ENCODE data around the gene SDK1. TPM values are rescaled to one million over a fixed set of nuclear protein-coding genes. Genes with fewer than 3 reads are reported as not detected.

Gene SDK1
- total and polyA plus RNA-seq, 2 of the 8 experiments (the other 6 are each of a cell fraction or from before 2014, with no cell fraction given) = 3.3 to 7.2 TPM

GRCh38 chr7:3265388-3265787 lies 35.7 kb upstream of the SDK1 start:
- H3K27ac ChIP-seq (ENCODE audit: low read depth, low read length) = no peak overlapping the region
- WGBS, 2 experiments (ENCODE audit: extremely low coverage in 1 of 2, insufficient coverage in 1 of 2, insufficient read length in 1 of 2, insufficient replicate concordance in 2 of 2, low coverage in 1 of 2, low lambda C conversion rate in 2 of 2, missing lambda C conversion rate in 1 of 2) = 90% methylated on average over 8 of the region's 8 CpGs; no CpG with 5 or more reads in 1 of the 2 experiments
- no peak overlapping the region for H2BK120ac ChIP-seq (replicated peaks; ENCODE audit: low read depth, low read length)
- H3K14ac ChIP-seq (ENCODE audit: insufficient read length) = no peak overlapping the region
- no peak overlapping the region for H3K9ac ChIP-seq (replicated peaks in 1 of 4; ENCODE audit: extremely low read depth in 1 of 4, low read depth in 3 of 4, low read length in 3 of 4)
- no peak overlapping the region for H2BK15ac ChIP-seq (ENCODE audit: low read length)
- H3K4me1 ChIP-seq (replicated peaks in 1 of 4; ENCODE audit: control insufficient read depth in 3 of 4, insufficient read depth in 4 of 4, low read length in 3 of 4) = peaks cover 0 to 6% (median 0%) of the 10 kb centered on the region in 4 experiments; a peak in 3 of 7 replicates
- H3K56ac ChIP-seq (replicated peaks; ENCODE audit: insufficient read length, low read depth, low read length) = no peak overlapping the region
- H2BK20ac ChIP-seq (ENCODE audit: low read length) = no peak overlapping the region
- no peaks in the 10 kb centered on the region for H3K79me2 ChIP-seq (ENCODE audit: control insufficient read depth in 1 of 2, insufficient read depth in 2 of 2, low read length in 2 of 2)
- no peak overlapping the region for H4K91ac ChIP-seq (replicated peaks; ENCODE audit: insufficient read length, low read length)
- no peak overlapping the region for H3K4me2 ChIP-seq (ENCODE audit: insufficient read depth in 1 of 2, low read depth in 2 of 2, low read length in 2 of 2)
- no peak overlapping the region for H4K5ac ChIP-seq (ENCODE audit: insufficient read length, low read depth, low read length)
- no peak overlapping the region for H2BK12ac ChIP-seq (ENCODE audit: low read depth, low read length)
- no peak overlapping the region for H4K8ac ChIP-seq (ENCODE audit: extremely low read depth, insufficient read depth, low read length)
- no peaks in the 10 kb centered on the region for H3K27me3 ChIP-seq (replicated peaks in 1 of 4; ENCODE audit: control insufficient read depth in 3 of 4, extremely low read depth in 1 of 4, insufficient read depth in 3 of 4, low read length in 3 of 4)
- CTCF ChIA-PET (ENCODE audit: partially characterized antibody) = no interaction called here
- no peaks in the 10 kb centered on the region for H3K9me3 ChIP-seq (ENCODE audit: insufficient read depth in 2 of 2, low read depth in 1 of 2, low read length in 1 of 2)
- H3K36me3 ChIP-seq (ENCODE audit: control insufficient read depth in 2 of 4, insufficient read depth in 4 of 4, low read length in 3 of 4) = no peaks in the 10 kb centered on the region
- peaks cover 0 to under 1% of the 10 kb centered on the region in 2 experiments for H4K20me1 ChIP-seq (replicated peaks in 1 of 2; ENCODE audit: control insufficient read depth in 1 of 2, insufficient read depth in 2 of 2, low read length in 2 of 2)
- H3K79me1 ChIP-seq (ENCODE audit: low read depth, low read length) = no peaks in the 10 kb centered on the region
- POLR2A ChIA-PET (ENCODE audit: partially characterized antibody) = interaction anchor here (1.2 kb wide), 1 partner anchor 25 kb away, joined by 3 read pairs; no protein-coding TSS in a partner anchor
- no peak overlapping the region for H2AFZ ChIP-seq (ENCODE audit: low read length)
- no peak overlapping the region for H3K4me3 ChIP-seq (ENCODE audit: extremely low read depth in 1 of 4, insufficient read depth in 2 of 4, low read depth in 3 of 4, low read length in 4 of 4)
- no peak overlapping the region for H3K4ac ChIP-seq (replicated peaks; ENCODE audit: insufficient read length, low read depth, low read length)
- no peak overlapping the region for H3K18ac ChIP-seq (ENCODE audit: extremely low read depth, low read length)
- no peak overlapping the region for H2BK5ac ChIP-seq (ENCODE audit: low read depth, low read length)
- FAIRE-seq (no peak), DNase-seq (ENCODE audit: low read depth in 1 of 2, low spot score in 2 of 2) (no peak)
- no peak overlapping the region for H2AK5ac ChIP-seq (ENCODE audit: low read depth, low read length)
- H3K23ac ChIP-seq (ENCODE audit: insufficient read length) = no peak overlapping the region
- H3K23me2 ChIP-seq (ENCODE audit: low read depth, low read length) = peaks cover 3% of the 10 kb centered on the region; the same call in 1 of the 2 replicates
- no peak for TF ChIP-seq RBBP5 (IDR thresholded peaks at IDR 0.05; ENCODE audit: borderline replicate concordance, low read depth, low read length)
- no peak for TF ChIP-seq ASH2L (IDR thresholded peaks at IDR 0.05; ENCODE audit: low read length)
- no peak for TF ChIP-seq JUND (IDR thresholded peaks at IDR 0.05; ENCODE audit: low read length)
- no peak for TF ChIP-seq FOSL1 (IDR thresholded peaks at IDR 0.05; ENCODE audit: insufficient read depth, low read depth, low read length)
- no peak for TF ChIP-seq USF2 (IDR thresholded peaks at IDR 0.05; ENCODE audit: low read length)
- no peak for TF ChIP-seq SRF (IDR thresholded peaks at IDR 0.05; ENCODE audit: low read depth, low read length)
- TF ChIP-seq KDM1A (IDR thresholded peaks at IDR 0.05; ENCODE audit: borderline replicate concordance, low read length) = no peak
- no peak for TF ChIP-seq CTBP2 (IDR thresholded peaks at IDR 0.05; ENCODE audit: borderline replicate concordance, insufficient read depth, insufficient read length, low read length)
- no peak for TF ChIP-seq SUZ12 (IDR thresholded peaks at IDR 0.05; ENCODE audit: low read length)
- no peak for TF ChIP-seq MAFK (IDR thresholded peaks at IDR 0.05; ENCODE audit: low read depth, low read length)
- TF ChIP-seq TEAD4 (IDR thresholded peaks at IDR 0.05; ENCODE audit: low read depth, low read length) = no peak
- no peak for TF ChIP-seq SIX5 (IDR thresholded peaks at IDR 0.05; ENCODE audit: low read depth, low read length)
- TF ChIP-seq ATF3 (IDR thresholded peaks at IDR 0.05; ENCODE audit: insufficient read depth, low read depth, low read length) = no peak
